Measurements from ENCODE around the gene ADGRB2.

- TF ChIP-seq CTCF (conservative IDR thresholded peaks at IDR 0.05; ENCODE audit: low read depth, low read length) = no peak
- no peak for TF ChIP-seq EZH2phosphoT487 (IDR thresholded peaks at IDR 0.05; ENCODE audit: borderline replicate concordance, low read length)
- no peak for TF ChIP-seq EZH2 (IDR thresholded peaks at IDR 0.05; ENCODE audit: low read length, unreplicated experiment)
Measured at GRCh38 chr1:31788825-31789256, 24.7 kb upstream of the ADGRB2 start.
